Islet of Langerhans (tissue), 1 donor: ENCODE measurements around the gene AHDC1.
"Not testable (repeated sequence)": the region's sequence is repeated elsewhere in the genome, so short reads cannot be mapped to it uniquely, and the experiment has no call there.

Experiments
- FAIRE-seq: peaks from one replicate; lab custom pipeline; 2011; peaks lifted over from hg19 to GRCh38; lab: Jason Lieb, UNC

AHDC1 gene

GRCh38 chr1:27603681-27604578 lies at the start of gene AHDC1:
TSS of gene AHDC1 (minus strand) at chr1:27604144. CDS start at chr1:27552115, 52,029 bp downstream.
- no peak for FAIRE-seq

GRCh38 chr1:27652111-27652864 lies 48.3 kb upstream of the AHDC1 start:
- no peak for FAIRE-seq

GRCh38 chr1:27650539-27651175 lies 46.7 kb upstream of the AHDC1 start:
- FAIRE-seq, result no peak

- FAIRE-seq, result no peak
These were observed 46.2 kb upstream of the AHDC1 start for GRCh38 chr1:27650171-27650538.

- no peak for FAIRE-seq
These were observed 45.3 kb upstream of the AHDC1 start for GRCh38 chr1:27649306-27649635.

GRCh38 chr1:27648602-27649305 lies 44.8 kb upstream of the AHDC1 start:
- no peak for FAIRE-seq

- no peak for FAIRE-seq
These were observed 43.4 kb upstream of the AHDC1 start for GRCh38 chr1:27647328-27647727.

- FAIRE-seq, result no peak
These were observed 42.7 kb upstream of the AHDC1 start for GRCh38 chr1:27646676-27647075.

- FAIRE-seq, result no peak
These were observed 41.1 kb upstream of the AHDC1 start for GRCh38 chr1:27645071-27645415.

- FAIRE-seq, result no peak
These were observed 40.6 kb upstream of the AHDC1 start for GRCh38 chr1:27644369-27645070.

- no peak for FAIRE-seq
These were observed 39.8 kb upstream of the AHDC1 start for GRCh38 chr1:27643600-27644368.

GRCh38 chr1:27640514-27640913 lies 36.6 kb upstream of the AHDC1 start:
- not testable (repeated sequence) for FAIRE-seq

GRCh38 chr1:27638805-27639204 lies 34.9 kb upstream of the AHDC1 start:
- FAIRE-seq, result no peak

GRCh38 chr1:27638047-27638734 lies 34.2 kb upstream of the AHDC1 start:
- no peak for FAIRE-seq

- no peak for FAIRE-seq
These were observed 31.6 kb upstream of the AHDC1 start for GRCh38 chr1:27635396-27636142.

- FAIRE-seq, result no peak
These were observed 31.0 kb upstream of the AHDC1 start, which contains the start of gene FGR for GRCh38 chr1:27634985-27635367. TSS of gene FGR (minus strand) at chr1:27635185. CDS start at chr1:27623916, 11,269 bp downstream.

GRCh38 chr1:27634177-27634984 lies 30.4 kb upstream of the AHDC1 start:
- no peak for FAIRE-seq

GRCh38 chr1:27633640-27634176 lies 29.8 kb upstream of the AHDC1 start:
- no peak for FAIRE-seq

- no peak for FAIRE-seq
These were observed 29.3 kb upstream of the AHDC1 start for GRCh38 chr1:27633298-27633610.
